IMR-90 (cell line): Measurements from ENCODE around the gene TWSG1. TPM values are rescaled to one million over a fixed set of nuclear protein-coding genes. Genes with fewer than 3 reads are reported as not detected.

ENCODE experiments used
- ATAC-seq: fragments of 200-7000 bp; cut with Tn5 transposase; 2 replicates; pipeline ENCODE4 v1.9.1; 2020; ENCODE audit warnings: low read depth, mild to moderate bottlenecking, moderate library complexity
- BruUV-seq: library from RNA; stranded (reverse); fragments of 400-500 nt; replicated peaks from 2 replicates; lab custom pipeline; 2021; lab: Mats Ljungman, UMichigan
- CTCF ChIA-PET: fragments of 300-600 bp; formaldehyde crosslinking; extraction: SDS; loops from one replicate; lab custom pipeline; 2021; ENCODE audit warnings: antibody characterized with exemption; lab: Yijun Ruan, JAX
- POLR2A ChIA-PET: fragments of 300-600 bp; sonication (Branson Sonifier 250); formaldehyde crosslinking; loops from one replicate; lab custom pipeline; 2022; ENCODE audit warnings: antibody characterized with exemption; ENCODE audit not compliant: unreplicated experiment; lab: Charles Lee
- DNase-seq: peaks from one replicate; pipeline ENCODE4 v3.0.0; 2013
- H2AFZ ChIP-seq: replicated peaks from 2 replicates; pipeline ENCODE3; 2013; ENCODE audit warnings: low read length, mild to moderate bottlenecking; ENCODE audit not compliant: poor library complexity
- H2AK5ac ChIP-seq: 2 replicates; pipeline ENCODE4 v1.6.1; 2013; ENCODE audit warnings: low read depth, low read length, inconsistent platforms
- H2AK9ac ChIP-seq: replicated peaks from 2 replicates; pipeline ENCODE3; 2013; ENCODE audit warnings: mild to moderate bottlenecking, low read depth, low read length, moderate library complexity; ENCODE audit not compliant: poor library complexity
- H2BK120ac ChIP-seq: 2 replicates; pipeline ENCODE4 v1.6.1; 2013; ENCODE audit warnings: low read depth, low read length, inconsistent platforms
- H2BK15ac ChIP-seq: 3 replicates; pipeline ENCODE4 v1.6.1; 2013; ENCODE audit warnings: low read depth, low read length, inconsistent platforms
- H2BK20ac ChIP-seq: 2 replicates; pipeline ENCODE4 v1.6.1; 2013; ENCODE audit warnings: low read depth, mild to moderate bottlenecking, inconsistent platforms, low read length, moderate library complexity
- H2BK5ac ChIP-seq: 2 replicates; pipeline ENCODE4 v1.6.1; 2013; ENCODE audit warnings: mild to moderate bottlenecking, low read depth, low read length, inconsistent platforms; ENCODE audit not compliant: poor library complexity, severe bottlenecking
- H3K14ac ChIP-seq: replicated peaks from 2 replicates; pipeline ENCODE4 v1.6.1; 2013; ENCODE audit warnings: low read depth, low read length, inconsistent platforms
- H3K18ac ChIP-seq: 2 replicates; pipeline ENCODE4 v1.6.1; 2013; ENCODE audit warnings: low read depth, low read length, control low read depth
- H3K23ac ChIP-seq: 2 replicates; pipeline ENCODE4 v1.6.1; 2013; ENCODE audit warnings: low read depth, low read length, inconsistent platforms
- H3K27ac ChIP-seq: 2 replicates; pipeline ENCODE4 v1.5.1; 2013; ENCODE audit warnings: mild to moderate bottlenecking, control low read depth, low read length; ENCODE audit not compliant: insufficient read depth
- H3K27me3 ChIP-seq: 2 replicates; pipeline ENCODE4 v1.6.1; 2013; ENCODE audit warnings: low read length; ENCODE audit not compliant: control insufficient read depth, insufficient read depth
- H3K36me3 ChIP-seq: 2 replicates; pipeline ENCODE4 v1.6.1; 2013; ENCODE audit warnings: low read length, mixed read lengths; ENCODE audit not compliant: control insufficient read depth, insufficient read depth
- H3K4ac ChIP-seq: 2 replicates; pipeline ENCODE4 v1.6.1; 2013; ENCODE audit warnings: low read depth, low read length, inconsistent platforms
- H3K4me1 ChIP-seq: 2 replicates; pipeline ENCODE4 v1.6.1; 2013; ENCODE audit warnings: low read length, mixed read lengths; ENCODE audit not compliant: control insufficient read depth, insufficient read depth
- H3K4me2 ChIP-seq: 2 replicates; pipeline ENCODE4 v1.6.1; 2013; ENCODE audit warnings: low read depth, mild to moderate bottlenecking, control low read depth, low read length, moderate library complexity
- H3K4me3 ChIP-seq: 2 replicates; pipeline ENCODE4 v1.5.1; 2013; ENCODE audit warnings: low read depth, mild to moderate bottlenecking, control low read depth, low read length, moderate library complexity; ENCODE audit not compliant: insufficient read depth
- H3K56ac ChIP-seq: 2 replicates; pipeline ENCODE4 v1.6.1; 2013; ENCODE audit warnings: low read length, inconsistent platforms; ENCODE audit not compliant: insufficient read depth; ENCODE audit errors: extremely low read depth
- H3K79me1 ChIP-seq, 2 experiments: 2 replicates each; pipeline ENCODE4 v1.6.1; 2013; ENCODE audit warnings: low read length in 2 of 2, inconsistent platforms in 1 of 2, low read depth in 1 of 2
- H3K9ac ChIP-seq: 2 replicates; pipeline ENCODE4 v1.6.1; 2013; ENCODE audit warnings: low read depth, low read length, control low read depth
- H3K9me1 ChIP-seq: 2 replicates; pipeline ENCODE4 v1.6.1; 2013; ENCODE audit warnings: low read length, inconsistent platforms; ENCODE audit not compliant: insufficient read depth
- H3K9me3 ChIP-seq: 2 replicates; pipeline ENCODE4 v1.6.1; 2013; ENCODE audit warnings: low read length; ENCODE audit not compliant: control insufficient read depth, insufficient read depth
- H4K20me1 ChIP-seq: 2 replicates; pipeline ENCODE4 v1.6.1; 2013; ENCODE audit warnings: low read length, inconsistent platforms; ENCODE audit not compliant: insufficient read depth
- H4K5ac ChIP-seq: 2 replicates; pipeline ENCODE4 v1.6.1; 2013; ENCODE audit warnings: mild to moderate bottlenecking, low read depth, low read length, control low read depth
- H4K8ac ChIP-seq, 2 experiments: 2 replicates each; pipeline ENCODE4 v1.6.1; 2013; ENCODE audit warnings: low read depth in 2 of 2, low read length in 2 of 2, control low read depth in 1 of 2, inconsistent platforms in 1 of 2
- H4K91ac ChIP-seq: 2 replicates; pipeline ENCODE4 v1.6.1; 2013; ENCODE audit warnings: low read depth, low read length, inconsistent platforms; ENCODE audit not compliant: insufficient read depth
- BHLHE40 ChIP-seq: fragments of 150-350 bp; IDR thresholded peaks from 2 replicates; pipeline ENCODE4 v1.6.1; 2016; ENCODE audit warnings: mild to moderate bottlenecking, low read depth, low read length
- CTCF ChIP-seq: conservative IDR thresholded peaks from 2 replicates; pipeline ENCODE4 v1.5.1; 2012; ENCODE audit warnings: mild to moderate bottlenecking, low read depth, low read length, improper control_type of control experiment
- ELK1 ChIP-seq: fragments of 150-350 bp; IDR thresholded peaks from 2 replicates; pipeline ENCODE4 v1.6.1; 2016; ENCODE audit warnings: low read depth, mild to moderate bottlenecking, low read length, moderate library complexity, borderline replicate concordance
- FOS ChIP-seq: fragments of 150-350 bp; IDR thresholded peaks from 2 replicates; pipeline ENCODE4 v1.6.1; 2016; ENCODE audit warnings: low read depth, low read length
- MAFK ChIP-seq: IDR thresholded peaks from 2 replicates; pipeline ENCODE4 v1.6.1; 2012; ENCODE audit warnings: low read depth, low read length, improper control_type of control experiment
- MAZ ChIP-seq: IDR thresholded peaks from 2 replicates; pipeline ENCODE4 v1.6.1; 2012; ENCODE audit warnings: low read depth, mild to moderate bottlenecking, low read length, improper control_type of control experiment, moderate library complexity, borderline replicate concordance
- MXI1 ChIP-seq: IDR thresholded peaks from 2 replicates; pipeline ENCODE4 v1.6.1; 2012; ENCODE audit warnings: low read depth, mild to moderate bottlenecking, low read length, moderate library complexity, borderline replicate concordance
- POLR2A ChIP-seq: IDR thresholded peaks from 2 replicates; pipeline ENCODE4 v1.6.1; 2012; ENCODE audit warnings: mild to moderate bottlenecking, low read depth, low read length
- RAD21 ChIP-seq: IDR thresholded peaks from 2 replicates; pipeline ENCODE4 v1.6.1; 2012; ENCODE audit warnings: low read length, improper control_type of control experiment
- SMC3 ChIP-seq: fragments of 150-350 bp; IDR thresholded peaks from 2 replicates; pipeline ENCODE4 v1.6.1; 2016; ENCODE audit warnings: low read depth, mild to moderate bottlenecking, antibody characterized with exemption, low read length, moderate library complexity
- WGBS, 2 experiments: methylation state at CpG; one replicate each; pipeline versions ENCODE4 v1.1.5 to v1.1.7; 2013; ENCODE audit warnings: missing lambda C conversion rate in 2 of 2; ENCODE audit not compliant: insufficient read length in 1 of 2; ENCODE audit errors: extremely low coverage in 2 of 2; 5-methylcytosine and 5-hydroxymethylcytosine counted together
- dilution Hi-C: fragments of 300-500 bp; cut with HindIII; formaldehyde crosslinking; loops from one replicate; pipeline ENCODE4 v1.14.3; 2018; ENCODE audit warnings: low sequenced_read_pairs; ENCODE audit not compliant: unreplicated experiment
- in situ Hi-C: fragments of 300-500 bp; cut with MboI; formaldehyde crosslinking; loops from 3 replicates; pipeline ENCODE4 v1.14.3; 2019; ENCODE audit warnings: low sequenced_read_pairs, inconsistent platforms, mixed read lengths
- intact Hi-C: fragments of 100-400 bp; cut with micrococcal nuclease; formaldehyde crosslinking; loops from 2 replicates; pipeline ENCODE4 v1.10.0; 2022
- polyA plus RNA-seq, 3 experiments: library from polyadenylated mRNA; depleted of rRNA; stranded (reverse); fragments of >200 nt; gene quantifications; 2 replicates each; pipeline ENCODE4 v1.2.3, GENCODE V29; 2012; ENCODE audit warnings: low replicate concordance in 1 of 3
- total RNA-seq: library from RNA; depleted of rRNA; stranded (reverse); fragments of >200 nt; gene quantifications from 2 replicates; pipeline ENCODE4 v1.2.3, GENCODE V29; 2012

The TWSG1 gene
- total and polyA plus RNA-seq, 2 of the 4 experiments (the other 2 are of a cell fraction): 80.4 to 115 TPM

- H3K9me1 ChIP-seq: no peaks in the 10 kb centered on the region
Measured at GRCh38 chr18:9380101-9380500, 45.5 kb downstream of the TWSG1 start.

More at GRCh38 chr18:9380101-9380500, 45.5 kb downstream of the TWSG1 start:
- no TSS peak for BruUV-seq
- DNase-seq: peak; percentile 48
- peak overlapping the region; percentile 21 for H2BK5ac ChIP-seq
- ChIA-PET CTCF (interaction anchor here (0.5 kb wide), 1 partner anchor 25 kb away, joined by 3 read pairs; no protein-coding TSS in a partner anchor), POLR2A (no interaction called here)
- peak overlapping the region; percentile 53 for H3K18ac ChIP-seq
- H3K79me1 ChIP-seq: peaks cover 8 to 44% of the 10 kb centered on the region in 2 experiments
- H3K4me1 ChIP-seq: peaks cover 4% of the 10 kb centered on the region
- WGBS, 2 experiments: no CpG with 5 or more reads among the region's 2 CpGs
- peak overlapping the region; percentile 39; the same call in 1 of the 2 replicates for H3K23ac ChIP-seq
- no peak overlapping the region for H4K91ac ChIP-seq
- H2BK120ac ChIP-seq: no peak overlapping the region; the same call in 1 of the 2 replicates
- in situ Hi-C loops: no loop called here
- H3K9ac ChIP-seq: no peak overlapping the region; the same call in 1 of the 2 replicates
- H3K27me3 ChIP-seq: no peaks in the 10 kb centered on the region
- H2AK9ac ChIP-seq: no peak overlapping the region
- H3K4ac ChIP-seq: no peak overlapping the region; the same call in 1 of the 2 replicates
- H4K20me1 ChIP-seq: no peaks in the 10 kb centered on the region
- H3K14ac ChIP-seq: peak overlapping the region; percentile 86; the same call in 1 of the 2 replicates
- no peak overlapping the region for H2BK15ac ChIP-seq
- no peak overlapping the region for H3K56ac ChIP-seq
- H3K9me3 ChIP-seq: no peaks in the 10 kb centered on the region
- TF ChIP-seq POLR2A (no peak), MAZ (no peak), RAD21 (no peak), MXI1 (no peak), CTCF (no peak), ELK1 (no peak), BHLHE40 (no peak), FOS (no peak), SMC3 (no peak), MAFK (no peak)
- H3K4me2 ChIP-seq: peak overlapping the region; percentile 67
- H3K36me3 ChIP-seq: peaks cover 12% of the 10 kb centered on the region; the same call in 1 of the 2 replicates
- H4K8ac ChIP-seq: no peak overlapping the region; a peak in 1 of 4 replicates
- peak overlapping the region; percentile 45; the same call in 1 of the 2 replicates for H3K27ac ChIP-seq
- ATAC-seq: peak; percentile 42
- dilution Hi-C loops: no loop called here
- no peak overlapping the region for H3K4me3 ChIP-seq
- H2AK5ac ChIP-seq: 0 out of 2 replicates have a peak overlapping the region, but pooled peaks have one; percentile 29
- intact Hi-C loops: no loop called here
- H2BK20ac ChIP-seq: no peak overlapping the region
- H2AFZ ChIP-seq: no peak overlapping the region
- H4K5ac ChIP-seq: peak overlapping the region; percentile 76
